Measurements from ENCODE around the gene ARSI.

The ARSI gene

DNA sequence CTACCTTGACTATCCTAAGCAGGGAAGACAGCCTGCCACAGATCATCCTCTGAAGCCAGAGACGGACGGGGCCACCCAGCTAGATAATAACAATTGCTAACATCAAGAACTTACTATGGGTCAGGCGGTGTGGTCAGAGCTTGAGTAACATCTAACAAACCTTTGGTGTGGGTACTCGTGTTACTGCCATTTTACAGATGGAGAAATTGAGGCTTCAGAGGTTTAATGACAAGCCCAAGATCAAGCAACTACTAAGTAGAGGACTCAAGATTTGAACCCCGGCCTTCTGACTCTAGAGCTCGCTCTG is 16.7 kb upstream of the ARSI start:
- Mint-ChIP-seq H3K9me3 (no peaks in the 10 kb centered on the region), H3K27me3 (peaks cover 4% of the 10 kb centered on the region), H3K4me1 (peaks cover 13% of the 10 kb centered on the region), H3K4me3 (no peak overlapping the region), H3K36me3 (ENCODE audit: low read depth) (no peaks in the 10 kb centered on the region), H3K27ac (no peak overlapping the region)
- ATAC-seq, result no peak
- no peak for DNase-seq

DNA sequence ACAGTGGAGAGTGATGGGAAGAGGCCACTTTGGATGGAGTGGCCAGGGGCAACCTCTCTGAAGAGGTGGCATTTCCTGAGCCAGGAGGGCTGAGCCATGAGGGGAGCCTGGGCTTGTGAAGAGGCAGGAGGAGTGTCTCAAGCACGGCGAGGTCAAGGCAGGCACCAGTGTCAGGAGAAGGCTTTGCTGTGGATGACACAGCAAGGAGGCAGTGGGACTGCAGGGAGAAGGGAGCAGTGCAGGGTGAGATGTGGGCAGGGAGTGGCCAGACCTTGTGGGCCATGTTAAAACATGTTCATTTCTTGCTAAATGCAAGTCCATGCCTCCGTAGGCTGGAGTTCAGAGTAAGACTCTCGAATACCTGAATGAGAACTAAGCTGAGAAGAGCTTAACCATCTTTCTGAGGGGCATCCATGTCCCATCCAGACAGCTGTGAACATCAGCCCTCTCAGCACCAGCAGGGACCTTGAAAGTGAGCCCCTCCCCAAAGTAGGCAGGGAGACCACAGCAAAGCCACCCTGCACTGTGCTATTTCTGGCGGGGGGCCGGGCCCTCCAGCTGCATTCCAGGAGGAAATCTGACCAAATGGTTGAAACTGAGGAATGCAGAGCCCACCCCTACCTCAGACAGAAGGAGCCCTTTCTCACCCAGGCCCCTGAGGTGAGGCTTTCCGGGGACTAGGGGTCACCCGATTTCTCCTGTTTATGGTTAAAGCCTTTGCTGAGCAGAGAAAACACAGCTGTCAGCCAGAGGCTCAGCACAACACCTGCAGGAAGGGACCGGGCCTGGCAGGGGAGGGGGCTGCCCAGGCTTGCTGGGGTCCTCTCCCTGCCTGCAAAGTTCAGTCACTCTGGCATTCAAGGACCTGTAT is 16.1 kb upstream of the ARSI start:
- no peak overlapping the region for H3K4me3 Mint-ChIP-seq
- DNase-seq (no peak), ATAC-seq (no peak)
- no peak overlapping the region for H3K27ac Mint-ChIP-seq
- H3K4me1 Mint-ChIP-seq, result peaks cover 13% of the 10 kb centered on the region
- no peaks in the 10 kb centered on the region for H3K9me3 Mint-ChIP-seq
- H3K36me3 Mint-ChIP-seq (ENCODE audit: low read depth), result no peaks in the 10 kb centered on the region
- H3K27me3 Mint-ChIP-seq, result peaks cover 4% of the 10 kb centered on the region

DNA sequence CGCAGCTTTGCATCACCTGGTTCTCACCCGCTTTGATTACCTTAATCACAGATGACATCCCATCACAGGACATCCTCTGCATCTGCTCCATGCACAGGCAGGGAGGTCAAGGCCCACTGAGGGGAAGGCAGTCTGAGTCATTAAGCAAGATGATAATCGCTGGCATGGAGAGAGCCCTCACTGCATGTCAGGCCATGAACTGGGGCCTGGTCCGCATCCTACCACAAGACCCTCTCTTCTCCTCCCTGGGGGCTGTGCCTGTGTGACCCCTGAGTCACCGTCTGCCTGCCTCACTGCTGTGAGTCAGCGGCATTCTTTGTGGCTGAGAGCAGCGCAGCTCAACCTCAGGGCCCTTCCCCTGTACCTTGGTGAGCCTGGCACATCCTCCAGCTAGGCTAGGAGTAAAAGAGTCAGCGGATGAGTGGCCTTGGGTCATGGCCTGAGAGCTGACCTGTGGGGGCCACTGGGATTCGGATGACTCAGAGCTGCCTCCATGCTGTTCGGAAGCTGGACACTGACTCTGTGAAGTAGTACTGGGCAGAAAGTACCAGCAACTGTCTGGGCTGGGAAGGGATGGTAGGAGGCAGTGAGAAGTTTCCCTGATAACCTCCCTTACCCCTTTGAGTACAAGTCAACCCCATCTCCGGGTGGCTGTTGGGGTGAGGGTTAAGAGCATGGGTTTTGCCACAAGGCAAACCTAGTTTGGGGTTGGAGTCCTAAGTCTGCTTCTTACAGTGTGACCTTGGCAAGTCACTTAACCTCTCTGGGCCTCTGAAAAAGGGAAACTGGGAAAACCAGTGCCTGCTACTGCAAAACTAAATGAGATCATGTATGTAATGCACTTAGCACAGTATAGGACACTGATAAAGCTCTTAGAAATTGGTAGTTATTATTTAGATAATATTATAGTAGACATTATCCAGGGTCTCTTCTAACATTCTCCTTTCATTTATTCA is 14.6 kb upstream of the ARSI start:
- Mint-ChIP-seq H3K9me3 (no peaks in the 10 kb centered on the region), H3K4me3 (no peak overlapping the region), H3K4me1 (peaks cover 13% of the 10 kb centered on the region), H3K27ac (no peak overlapping the region), H3K36me3 (ENCODE audit: low read depth) (no peaks in the 10 kb centered on the region), H3K27me3 (peaks cover 4% of the 10 kb centered on the region)
- ATAC-seq (peak; percentile 87), DNase-seq (peak; percentile 18)

DNA sequence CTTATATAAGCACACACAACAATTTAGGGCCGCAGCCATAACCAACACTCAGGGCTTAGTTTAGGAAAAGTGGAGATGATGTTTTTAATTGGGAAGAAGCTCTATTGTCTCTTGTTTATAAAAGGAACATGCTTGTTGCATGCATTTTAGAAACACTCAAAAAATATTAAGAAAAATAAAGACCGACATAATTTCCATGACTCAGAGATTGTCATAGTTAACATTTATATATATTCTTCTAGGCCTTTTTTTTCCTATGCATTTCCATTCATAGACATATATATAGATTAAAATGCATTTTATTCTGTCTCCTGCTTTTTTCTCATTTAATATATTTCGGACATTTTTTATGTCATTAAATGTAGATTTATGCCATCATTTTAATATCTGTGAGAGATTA is 13.6 kb upstream of the ARSI start:
- peaks cover 4% of the 10 kb centered on the region for H3K27me3 Mint-ChIP-seq
- H3K4me1 Mint-ChIP-seq, result peaks cover 8% of the 10 kb centered on the region
- DNase-seq (no peak), ATAC-seq (no peak)
- no peak overlapping the region for H3K4me3 Mint-ChIP-seq
- H3K9me3 Mint-ChIP-seq, result no peaks in the 10 kb centered on the region
- H3K27ac Mint-ChIP-seq, result no peak overlapping the region
- no peaks in the 10 kb centered on the region for H3K36me3 Mint-ChIP-seq (ENCODE audit: low read depth)

- H3K4me3 Mint-ChIP-seq, result no peak overlapping the region
- ATAC-seq (no peak), DNase-seq (no peak)
- no peak overlapping the region for H3K27ac Mint-ChIP-seq
- H3K4me1 Mint-ChIP-seq, result peaks cover 8% of the 10 kb centered on the region
- no peaks in the 10 kb centered on the region for H3K36me3 Mint-ChIP-seq (ENCODE audit: low read depth)
- H3K9me3 Mint-ChIP-seq, result no peaks in the 10 kb centered on the region
- H3K27me3 Mint-ChIP-seq, result peaks cover 4% of the 10 kb centered on the region
Measured at GRCh38 chr5:150315245-150315644, 12.5 kb upstream of the ARSI start.

- H3K4me1 Mint-ChIP-seq, result peaks cover 8% of the 10 kb centered on the region
- H3K36me3 Mint-ChIP-seq (ENCODE audit: low read depth), result no peaks in the 10 kb centered on the region
- no peak overlapping the region for H3K4me3 Mint-ChIP-seq
- no peaks in the 10 kb centered on the region for H3K9me3 Mint-ChIP-seq
- ATAC-seq (no peak), DNase-seq (no peak)
- H3K27ac Mint-ChIP-seq, result no peak overlapping the region
- H3K27me3 Mint-ChIP-seq, result peaks cover 4% of the 10 kb centered on the region
Measured at GRCh38 chr5:150313921-150314716, 11.4 kb upstream of the ARSI start.

DNA sequence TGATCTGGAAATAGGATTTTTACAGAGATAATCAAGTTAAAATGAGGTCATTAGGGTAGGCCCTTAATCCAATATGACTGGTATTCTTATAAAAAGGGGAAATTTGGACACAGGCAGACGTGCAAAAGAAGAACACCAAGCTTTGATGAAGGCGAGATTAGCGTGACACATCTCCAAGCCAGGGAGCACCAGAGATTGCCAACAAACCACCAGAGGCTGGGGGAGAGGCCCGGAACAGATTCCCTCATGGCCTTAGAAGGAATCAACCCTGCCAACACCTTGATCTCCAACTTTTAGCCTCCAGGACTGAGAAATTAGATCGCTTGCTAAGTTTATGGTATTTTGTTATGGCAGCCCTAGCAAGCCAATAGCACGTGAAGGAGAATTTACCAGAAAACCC is 10.8 kb upstream of the ARSI start:
- no peak overlapping the region for H3K27ac Mint-ChIP-seq
- no peaks in the 10 kb centered on the region for H3K36me3 Mint-ChIP-seq (ENCODE audit: low read depth)
- H3K9me3 Mint-ChIP-seq, result no peaks in the 10 kb centered on the region
- H3K4me1 Mint-ChIP-seq, result peaks cover 8% of the 10 kb centered on the region
- H3K27me3 Mint-ChIP-seq, result peaks cover 2% of the 10 kb centered on the region
- DNase-seq (no peak), ATAC-seq (no peak)
- H3K4me3 Mint-ChIP-seq, result no peak overlapping the region

- Mint-ChIP-seq H3K4me1 (peaks cover 7% of the 10 kb centered on the region), H3K27me3 (no peaks in the 10 kb centered on the region), H3K36me3 (ENCODE audit: low read depth) (no peaks in the 10 kb centered on the region), H3K27ac (no peak overlapping the region), H3K4me3 (no peak overlapping the region), H3K9me3 (no peaks in the 10 kb centered on the region)
- DNase-seq (no peak), ATAC-seq (no peak)
Measured at GRCh38 chr5:150312518-150312917, 9.8 kb upstream of the ARSI start.

DNA sequence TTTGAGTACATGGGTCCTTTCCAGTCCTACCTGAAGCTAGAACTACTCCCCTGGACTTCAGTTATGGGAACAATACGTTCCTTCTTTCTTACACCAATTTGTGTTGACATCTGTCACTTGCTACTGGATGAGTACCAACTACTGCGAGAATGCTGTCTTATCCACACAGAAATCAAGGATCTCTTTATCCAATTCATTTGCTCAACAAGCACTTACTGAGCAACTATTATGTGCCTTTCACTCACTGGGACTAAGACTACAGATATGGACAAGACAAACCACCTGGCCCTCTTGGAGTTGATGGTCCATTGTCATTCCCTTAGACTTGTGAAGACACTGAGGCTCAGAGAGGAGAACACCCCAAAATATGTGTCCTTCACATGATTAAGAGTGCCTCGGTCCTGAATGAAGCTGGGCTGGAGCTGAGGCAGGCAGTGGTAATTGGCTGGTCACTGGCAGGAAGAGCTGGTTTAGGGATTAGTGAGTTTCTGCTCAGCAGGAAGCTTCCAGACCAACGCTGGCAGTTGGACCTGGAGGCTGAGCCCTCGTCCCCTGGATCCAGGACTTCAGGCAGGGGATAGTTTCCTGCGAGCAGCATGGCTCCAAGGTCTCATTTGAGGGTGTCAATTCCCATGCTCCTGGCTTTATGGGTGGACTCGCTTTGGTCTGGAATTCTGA is 8.4 kb upstream of the ARSI start:
- no peaks in the 10 kb centered on the region for H3K9me3 Mint-ChIP-seq
- H3K27me3 Mint-ChIP-seq, result no peaks in the 10 kb centered on the region
- H3K27ac Mint-ChIP-seq, result no peak overlapping the region
- H3K4me1 Mint-ChIP-seq, result no peaks in the 10 kb centered on the region
- ATAC-seq, result peak; percentile 35
- DNase-seq, result no peak
- H3K36me3 Mint-ChIP-seq (ENCODE audit: low read depth), result no peaks in the 10 kb centered on the region
- no peak overlapping the region for H3K4me3 Mint-ChIP-seq

- H3K4me3 Mint-ChIP-seq, result no peak overlapping the region
- no peak for ATAC-seq
- H3K9me3 Mint-ChIP-seq, result no peaks in the 10 kb centered on the region
- no peak overlapping the region for H3K27ac Mint-ChIP-seq
- H3K36me3 Mint-ChIP-seq (ENCODE audit: low read depth), result no peaks in the 10 kb centered on the region
- no peaks in the 10 kb centered on the region for H3K27me3 Mint-ChIP-seq
- no peak for DNase-seq
- no peaks in the 10 kb centered on the region for H3K4me1 Mint-ChIP-seq
Measured at GRCh38 chr5:150310246-150310645, 7.5 kb upstream of the ARSI start.

- no peak for ATAC-seq
- no peak for DNase-seq
- H3K27ac Mint-ChIP-seq, result no peak overlapping the region
- H3K4me3 Mint-ChIP-seq, result no peak overlapping the region
- no peaks in the 10 kb centered on the region for H3K27me3 Mint-ChIP-seq
- H3K36me3 Mint-ChIP-seq (ENCODE audit: low read depth), result no peaks in the 10 kb centered on the region
- H3K9me3 Mint-ChIP-seq, result no peaks in the 10 kb centered on the region
- no peaks in the 10 kb centered on the region for H3K4me1 Mint-ChIP-seq
Measured at GRCh38 chr5:150309886-150310239, 7.2 kb upstream of the ARSI start.

- no peak for DNase-seq
- no peak for ATAC-seq
- H3K4me1 Mint-ChIP-seq, result no peaks in the 10 kb centered on the region
- H3K4me3 Mint-ChIP-seq, result no peak overlapping the region
- H3K27ac Mint-ChIP-seq, result no peak overlapping the region
- H3K27me3 Mint-ChIP-seq, result peaks cover under 1% of the 10 kb centered on the region
- no peaks in the 10 kb centered on the region for H3K36me3 Mint-ChIP-seq (ENCODE audit: low read depth)
- H3K9me3 Mint-ChIP-seq, result no peaks in the 10 kb centered on the region
Measured at GRCh38 chr5:150309101-150309885, 6.6 kb upstream of the ARSI start.

DNA sequence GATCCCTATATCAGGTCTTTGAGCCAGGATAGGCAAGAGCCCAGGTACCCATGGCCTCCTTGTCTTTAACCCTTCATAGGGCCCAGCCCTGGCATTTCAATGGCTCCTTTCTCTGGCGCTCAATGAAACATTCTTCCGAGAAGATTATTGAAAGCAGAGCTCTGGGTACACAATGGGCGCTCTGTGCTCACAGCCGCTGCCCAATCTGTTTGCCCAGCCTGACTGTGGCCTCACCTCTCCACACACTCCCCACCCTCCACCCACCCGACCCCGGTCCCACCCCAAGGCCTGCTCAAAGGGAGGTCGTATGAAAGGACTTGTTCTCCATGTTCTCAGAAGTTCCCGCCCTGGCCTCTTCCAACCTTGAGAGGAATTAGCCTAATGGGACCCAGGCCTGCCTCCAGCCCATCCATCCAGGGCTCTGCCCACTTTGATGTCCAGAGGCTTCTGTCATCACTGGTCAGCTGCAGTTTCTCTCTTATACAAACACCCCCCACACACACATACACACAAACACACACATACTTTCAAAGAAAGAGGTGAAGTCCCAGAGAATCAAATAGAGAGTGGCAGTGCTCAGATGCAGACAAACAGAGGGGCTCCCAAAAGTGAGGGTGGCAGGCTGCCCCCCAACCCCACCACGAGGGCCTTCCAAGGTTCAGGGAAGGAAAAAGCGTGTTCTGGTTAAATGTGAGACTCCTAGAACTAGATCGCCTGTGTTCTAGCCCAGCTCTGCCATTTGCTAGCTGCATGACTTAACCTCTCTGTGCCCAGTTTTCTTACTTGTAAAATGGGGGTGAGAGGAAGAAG is 5.1 kb upstream of the ARSI start:
- no peak overlapping the region for H3K4me3 Mint-ChIP-seq
- no peaks in the 10 kb centered on the region for H3K9me3 Mint-ChIP-seq
- no peaks in the 10 kb centered on the region for H3K4me1 Mint-ChIP-seq
- ATAC-seq (no peak), DNase-seq (no peak)
- H3K27ac Mint-ChIP-seq, result no peak overlapping the region
- H3K27me3 Mint-ChIP-seq, result peaks cover 12% of the 10 kb centered on the region
- no peaks in the 10 kb centered on the region for H3K36me3 Mint-ChIP-seq (ENCODE audit: low read depth)

All from activated naive CD8-positive, alpha-beta T cell treated with anti-CD3 and anti-CD28 coated beads, Interleukin-2, amount 50 U/mL, for 24 hours (primary cell).